Fibroblast of pulmonary artery (primary cell): ENCODE results near the gene FAM171A2.
"Not testable (repeated sequence)": the region's sequence is repeated elsewhere in the genome, so short reads cannot be mapped to it uniquely, and the experiment has no call there.

Source experiments
- DNase-seq: peaks from one replicate; pipeline ENCODE4 v3.0.0-alpha.2; 2010; ENCODE audit warnings: low read depth
- H3K4me3 ChIP-seq: replicated peaks from 2 replicates; pipeline ENCODE4 v1.5.1; 2011; ENCODE audit warnings: low read depth, mild to moderate bottlenecking, control low read depth, low read length, moderate library complexity
- TF ChIP-seq, protein P1 (sequence below): IDR thresholded peaks from 2 replicates; pipeline ENCODE4 v1.5.1; 2011; ENCODE audit warnings: mild to moderate bottlenecking, control low read depth, low read length, inconsistent platforms; ENCODE audit errors: missing control alignments

The FAM171A2 gene

DNA sequence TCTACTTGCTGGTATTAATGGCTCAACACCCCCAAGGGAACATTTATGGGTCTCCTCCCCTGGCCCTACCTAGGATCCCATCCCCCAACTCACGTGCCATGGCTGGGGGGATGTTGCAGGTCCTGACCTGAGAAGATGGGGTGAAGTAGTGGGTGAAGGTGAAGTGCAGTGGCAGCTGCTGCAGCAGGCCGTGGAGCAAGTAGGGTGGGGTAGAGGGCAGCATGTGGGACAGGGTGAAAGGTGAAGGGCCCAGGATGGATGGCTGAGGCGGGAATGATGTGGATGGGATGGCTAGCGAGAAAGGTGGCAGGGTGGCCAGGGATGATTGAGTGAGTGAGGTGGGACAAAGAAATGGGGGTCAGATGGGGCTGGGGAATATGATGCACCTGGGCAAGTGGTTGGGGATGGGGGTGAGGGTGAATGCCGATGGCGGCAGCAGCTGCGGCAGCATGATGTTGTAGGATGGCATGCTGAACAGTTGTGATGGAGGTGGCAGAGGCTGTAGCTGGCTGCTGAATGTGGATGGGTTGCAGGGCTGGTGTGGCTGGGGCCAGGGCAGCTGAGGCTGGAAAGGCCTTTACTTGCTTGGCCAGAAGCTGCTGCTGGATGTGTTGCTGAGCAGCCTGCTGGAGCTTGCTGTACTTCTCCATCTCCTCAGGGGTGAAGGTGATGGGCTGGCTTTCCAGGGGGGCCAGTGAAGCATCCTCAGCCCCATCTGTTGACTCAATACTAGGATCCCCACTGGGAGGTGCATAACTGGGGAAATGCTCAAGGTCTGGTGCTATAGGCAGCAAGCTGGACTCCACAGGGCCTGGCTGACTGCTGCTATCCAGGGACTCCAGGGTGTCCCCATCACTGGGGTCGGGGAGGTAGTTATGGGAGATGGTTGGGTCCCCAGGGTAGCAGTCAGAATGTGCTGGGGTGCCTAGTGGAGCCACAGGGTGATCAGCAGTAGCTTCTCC lies 34.1 kb upstream of the FAM171A2 start:
- TF ChIP-seq, protein P1, sequence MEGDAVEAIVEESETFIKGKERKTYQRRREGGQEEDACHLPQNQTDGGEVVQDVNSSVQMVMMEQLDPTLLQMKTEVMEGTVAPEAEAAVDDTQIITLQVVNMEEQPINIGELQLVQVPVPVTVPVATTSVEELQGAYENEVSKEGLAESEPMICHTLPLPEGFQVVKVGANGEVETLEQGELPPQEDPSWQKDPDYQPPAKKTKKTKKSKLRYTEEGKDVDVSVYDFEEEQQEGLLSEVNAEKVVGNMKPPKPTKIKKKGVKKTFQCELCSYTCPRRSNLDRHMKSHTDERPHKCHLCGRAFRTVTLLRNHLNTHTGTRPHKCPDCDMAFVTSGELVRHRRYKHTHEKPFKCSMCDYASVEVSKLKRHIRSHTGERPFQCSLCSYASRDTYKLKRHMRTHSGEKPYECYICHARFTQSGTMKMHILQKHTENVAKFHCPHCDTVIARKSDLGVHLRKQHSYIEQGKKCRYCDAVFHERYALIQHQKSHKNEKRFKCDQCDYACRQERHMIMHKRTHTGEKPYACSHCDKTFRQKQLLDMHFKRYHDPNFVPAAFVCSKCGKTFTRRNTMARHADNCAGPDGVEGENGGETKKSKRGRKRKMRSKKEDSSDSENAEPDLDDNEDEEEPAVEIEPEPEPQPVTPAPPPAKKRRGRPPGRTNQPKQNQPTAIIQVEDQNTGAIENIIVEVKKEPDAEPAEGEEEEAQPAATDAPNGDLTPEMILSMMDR = no peak
- H3K4me3 ChIP-seq = no peak overlapping the region
- DNase-seq = no peak

DNA sequence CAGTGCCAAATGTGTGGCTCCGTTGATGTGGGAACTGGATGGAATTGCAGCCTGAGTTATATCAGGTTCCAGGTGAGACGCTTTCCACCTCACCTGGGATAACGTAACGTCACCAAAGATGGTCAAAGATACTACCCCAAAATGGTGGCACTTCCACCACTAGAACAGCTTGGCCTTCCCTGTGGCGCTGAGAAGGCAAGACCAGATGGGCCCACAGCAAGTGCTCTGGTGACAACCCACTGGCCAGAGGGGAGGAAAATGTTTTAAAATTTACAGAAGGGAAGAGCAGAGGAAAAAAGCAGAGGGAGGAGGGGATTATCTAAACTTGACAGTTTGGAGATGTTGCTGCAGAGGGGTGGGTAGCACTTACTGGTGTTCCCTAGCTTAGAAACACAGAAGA lies 33.3 kb upstream of the FAM171A2 start:
- TF ChIP-seq, protein P1 = no peak
- no peak overlapping the region for H3K4me3 ChIP-seq
- DNase-seq = no peak

DNA sequence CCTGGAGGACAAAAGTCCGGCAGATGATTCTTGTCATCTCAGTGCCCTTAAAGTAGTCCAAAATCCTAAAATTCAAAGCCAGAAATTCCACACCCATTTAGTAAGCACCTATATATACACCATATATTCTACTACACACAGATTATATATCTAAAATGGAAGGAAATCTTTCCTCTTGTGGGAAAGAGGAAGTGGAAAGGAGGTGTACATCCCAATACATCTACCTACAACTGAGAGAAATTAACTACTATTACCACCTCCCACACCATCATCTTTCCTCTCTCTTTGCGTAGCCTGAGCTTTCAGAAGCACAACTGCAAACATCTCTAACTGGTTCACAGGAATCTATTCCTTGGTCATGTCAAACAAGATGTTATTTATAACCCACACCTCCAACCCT lies 31.2 kb upstream of the FAM171A2 start:
- TF ChIP-seq, protein P1 = no peak
- no peak overlapping the region for H3K4me3 ChIP-seq
- DNase-seq = no peak

DNA sequence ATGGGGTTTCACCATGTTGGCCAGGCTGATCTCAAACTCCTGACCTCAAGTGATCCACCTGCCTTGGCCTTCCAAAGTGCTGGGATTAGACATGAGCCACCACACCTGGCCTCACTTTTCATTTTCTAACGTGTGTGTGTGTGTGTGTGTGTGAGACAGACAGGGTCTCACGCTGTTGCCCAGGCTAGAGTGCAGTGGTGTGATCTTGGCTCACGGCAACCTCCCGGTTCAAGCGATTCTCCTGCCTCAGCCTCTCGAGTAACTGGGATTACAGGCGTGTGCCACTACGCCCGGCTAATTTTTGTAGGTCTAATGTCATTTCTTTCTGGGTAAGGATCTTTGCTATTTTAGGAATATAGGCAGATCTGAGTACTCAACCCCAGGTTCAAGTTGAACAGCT lies 30.5 kb upstream of the FAM171A2 start:
- not testable (repeated sequence) for H3K4me3 ChIP-seq, DNase-seq

DNA sequence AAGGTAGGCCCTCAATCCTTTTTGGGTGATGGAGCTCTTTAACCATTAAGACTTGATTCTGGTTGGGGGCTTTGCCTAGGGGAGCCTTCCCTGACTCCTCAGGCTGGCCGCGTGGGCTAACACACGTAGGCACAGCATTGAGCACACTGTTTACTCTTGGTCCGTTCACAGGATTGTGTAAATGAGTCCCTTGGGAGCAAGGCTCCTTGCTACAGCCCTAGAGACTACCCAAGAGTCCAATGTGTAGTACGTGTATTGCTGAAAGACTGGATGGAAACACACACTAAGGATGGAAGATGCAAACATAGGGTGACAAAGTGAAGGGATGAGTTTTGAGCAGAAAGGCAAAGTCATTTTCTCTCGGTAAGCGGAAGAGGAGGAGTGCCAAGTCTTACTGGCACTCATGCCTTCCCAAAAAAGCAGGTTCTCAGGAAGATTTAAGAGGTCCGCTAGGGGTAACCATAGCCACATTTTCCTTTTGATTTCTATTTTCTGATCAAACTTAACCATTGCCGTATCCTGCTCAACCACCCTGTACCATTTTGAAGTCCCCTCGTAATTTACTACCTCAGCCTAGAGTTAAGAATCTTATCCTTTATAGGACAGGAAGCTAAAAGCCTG lies 26.7 kb upstream of the FAM171A2 start:
- TF ChIP-seq, protein P1 = no peak
- no peak for DNase-seq
- H3K4me3 ChIP-seq = no peak overlapping the region

DNA sequence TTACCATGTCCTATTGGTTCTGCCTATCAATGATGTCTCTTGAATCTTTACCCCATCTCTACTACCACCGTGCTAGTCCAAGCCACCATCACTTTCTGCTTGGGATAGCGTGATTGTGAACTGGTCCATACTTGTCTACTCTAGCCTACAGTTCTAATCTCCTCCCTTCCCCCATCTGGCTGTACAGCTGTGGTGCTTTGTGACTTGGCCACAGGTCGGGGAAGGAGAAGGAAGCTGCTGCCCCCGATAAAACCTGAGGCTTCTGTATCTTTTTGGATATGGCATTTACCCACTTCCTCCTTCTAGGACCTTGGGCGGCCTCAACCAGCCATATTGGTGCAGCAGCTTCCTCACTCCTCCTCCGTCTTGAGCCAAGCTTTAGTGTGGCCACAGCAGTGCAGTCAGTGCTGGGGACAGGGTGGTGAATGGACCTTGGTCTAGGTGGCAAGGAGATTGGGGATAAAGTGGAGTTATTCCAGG lies 26.1 kb upstream of the FAM171A2 start:
- no peak for DNase-seq
- no peak overlapping the region for H3K4me3 ChIP-seq
- TF ChIP-seq, protein P1 = no peak

DNA sequence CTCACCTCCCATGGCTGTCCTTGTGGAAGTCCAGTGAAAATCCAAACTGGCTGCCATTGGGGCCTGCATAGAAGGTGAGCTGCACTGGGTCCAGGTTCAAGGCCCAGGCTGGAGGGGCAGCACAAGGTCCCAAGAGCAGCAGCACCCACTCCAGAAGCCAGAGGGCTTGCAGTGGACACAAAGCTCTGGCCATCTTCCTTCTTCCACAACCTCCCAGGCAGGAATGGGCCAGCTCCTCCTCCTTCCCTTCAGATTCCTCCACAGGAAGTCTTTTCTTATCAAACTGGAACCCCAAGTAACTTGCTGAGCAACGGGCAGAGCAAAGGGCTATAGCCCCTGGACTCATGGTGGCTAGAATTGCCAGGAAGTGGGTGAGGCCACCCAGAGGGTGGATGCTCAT lies 25.6 kb upstream of the FAM171A2 start, which contains the start of gene ITGA2B:
TSS of gene ITGA2B (minus strand) at position 369 of the 400 bp plus-strand sequence. CDS start at position 193, 176 bp downstream.
- TF ChIP-seq, protein P1 = no peak
- no peak for DNase-seq
- no peak within 1 kb of the TSS for H3K4me3 ChIP-seq
